Endothelial cell (in vitro differentiated cells): ENCODE measurements around the gene MYH1. TPM values are rescaled to one million over a fixed set of nuclear protein-coding genes. Genes with fewer than 3 reads are reported as not detected.
"Not testable (repeated sequence)": the region's sequence is repeated elsewhere in the genome, so short reads cannot be mapped to it uniquely, and the experiment has no call there.

Experiments
- DNase-seq: peaks from one replicate; pipeline ENCODE4 v3.0.0; 2021; ENCODE audit warnings: low spot score
- H3K27ac Mint-ChIP-seq: one replicate; pipeline ENCODE4 v1.8.0; 2021; ENCODE audit warnings: mixed read lengths, inconsistent platforms; ENCODE audit not compliant: unreplicated experiment
- H3K27me3 Mint-ChIP-seq: one replicate; pipeline ENCODE4 v1.8.0; 2021; ENCODE audit warnings: mild to moderate bottlenecking, moderate library complexity, mixed read lengths, inconsistent platforms; ENCODE audit not compliant: unreplicated experiment
- H3K36me3 Mint-ChIP-seq: one replicate; pipeline ENCODE4 v1.8.0; 2021; ENCODE audit warnings: mild to moderate bottlenecking, low read depth, mixed read lengths, inconsistent platforms; ENCODE audit not compliant: unreplicated experiment
- H3K4me1 Mint-ChIP-seq: one replicate; pipeline ENCODE4 v1.8.0; 2021; ENCODE audit warnings: mild to moderate bottlenecking, mixed read lengths, inconsistent platforms; ENCODE audit not compliant: unreplicated experiment
- H3K4me3 Mint-ChIP-seq: one replicate; pipeline ENCODE4 v1.8.0; 2021; ENCODE audit warnings: mild to moderate bottlenecking, mixed read lengths, inconsistent platforms; ENCODE audit not compliant: unreplicated experiment
- H3K9me3 Mint-ChIP-seq: one replicate; pipeline ENCODE4 v1.8.0; 2021; ENCODE audit warnings: mixed read lengths, inconsistent platforms; ENCODE audit not compliant: unreplicated experiment
- CTCF ChIP-seq: fragments of 200-600 bp; sonication (generic); IDR thresholded peaks from one replicate; pipeline ENCODE4 v1.5.0; 2021; ENCODE audit warnings: antibody characterized with exemption; ENCODE audit not compliant: unreplicated experiment
- total RNA-seq: library from RNA; stranded (reverse); fragmentation: NEBNext Ultra II Directional; extraction: Animal tissue kit (Norgen Biotek cat#: 25700); gene quantifications from one replicate; pipeline ENCODE4 v1.2.1, GENCODE V29; 2021; ENCODE audit not compliant: unreplicated experiment

Gene MYH1
- total RNA-seq, 1 donor from 2014 or later: not detected

- Mint-ChIP-seq H3K9me3 (no peaks in the 10 kb centered on the region), H3K4me3 (no peak overlapping the region), H3K4me1 (no peaks in the 10 kb centered on the region), H3K36me3 (no peaks in the 10 kb centered on the region), H3K27me3 (peaks cover 5% of the 10 kb centered on the region), H3K27ac (no peak overlapping the region)
- no peak for DNase-seq
- TF ChIP-seq CTCF: no peak
Measured at GRCh38 chr17:10556301-10557005, 38.1 kb upstream of the MYH1 start.

- Mint-ChIP-seq H3K27me3 (peaks cover 5% of the 10 kb centered on the region), H3K4me1 (peaks cover 10% of the 10 kb centered on the region), H3K36me3 (no peaks in the 10 kb centered on the region), H3K4me3 (no peak overlapping the region), H3K27ac (peak overlapping the region; percentile 3), H3K9me3 (no peaks in the 10 kb centered on the region)
- TF ChIP-seq CTCF: no peak
- DNase-seq: no peak
Measured at GRCh38 chr17:10550014-10550413, 31.7 kb upstream of the MYH1 start.

DNA sequence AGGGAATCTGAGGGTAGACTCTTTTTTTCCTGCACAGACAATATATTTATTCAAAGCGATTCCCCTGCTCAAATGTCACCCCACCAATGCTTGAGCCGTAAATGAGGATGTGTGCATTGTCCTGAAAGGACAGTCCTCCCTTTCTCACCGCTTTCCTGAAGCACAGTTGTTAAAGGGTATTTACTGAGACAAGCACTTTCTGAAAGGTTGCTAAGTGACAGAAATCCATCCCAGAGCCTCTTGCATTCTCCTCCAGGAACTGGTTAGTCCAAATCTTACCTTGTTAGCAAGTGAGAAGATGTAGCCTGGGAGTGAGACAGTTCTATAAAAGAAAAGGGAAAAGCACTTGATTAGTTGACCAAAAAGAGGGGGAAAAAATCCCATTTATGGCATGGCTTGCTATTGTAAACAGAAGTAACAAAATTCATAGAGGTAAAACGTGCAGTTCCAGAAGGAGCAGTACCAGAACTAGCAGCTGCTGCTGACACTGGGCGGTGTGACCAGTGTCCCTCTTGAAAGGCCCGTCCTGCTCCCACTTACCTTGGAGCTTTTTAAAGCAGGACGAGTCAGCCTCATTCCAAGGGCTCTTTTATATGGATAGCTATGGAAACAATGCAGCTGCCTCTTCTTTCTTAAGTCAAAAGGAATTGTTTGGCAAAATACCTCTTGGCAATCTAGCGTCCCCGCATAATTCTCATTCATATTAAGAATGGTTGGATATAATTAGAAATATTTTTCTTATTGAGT lies 30.9 kb upstream of the MYH1 start, which contains the start of gene MYH2:
Gene MYH2, minus strand, starts transcription at position 563 of the 747 bp plus-strand sequence. CDS start 1,738 bp downstream, outside the sequence.
- DNase-seq: no peak
- no peaks in the 10 kb centered on the region for H3K9me3 Mint-ChIP-seq
- H3K27ac Mint-ChIP-seq: peak within 1 kb of the TSS; percentile 3

DNA sequence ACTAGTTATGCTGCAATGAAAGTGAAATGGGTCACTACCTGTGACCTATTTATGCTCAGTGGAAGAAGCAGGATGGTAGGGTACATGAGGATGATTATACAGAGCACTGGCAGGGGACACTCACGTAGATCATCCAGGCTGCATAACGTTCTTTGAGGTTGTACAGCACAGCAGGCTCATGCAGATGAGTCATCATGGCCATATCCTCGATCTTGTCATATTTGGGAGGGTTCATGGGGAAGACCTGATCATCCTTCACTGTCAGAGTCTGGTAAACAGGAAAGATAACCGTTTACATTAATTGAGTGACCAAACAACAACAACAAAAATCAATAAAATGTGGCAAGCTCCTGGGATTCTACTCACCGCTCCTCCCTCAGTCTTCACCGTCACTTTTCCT lies 29.0 kb upstream of the MYH1 start:
- no peak for DNase-seq
- H3K27ac Mint-ChIP-seq: no peak overlapping the region
- H3K4me1 Mint-ChIP-seq: peaks cover 10% of the 10 kb centered on the region
- no peaks in the 10 kb centered on the region for H3K36me3 Mint-ChIP-seq
- no peak overlapping the region for H3K4me3 Mint-ChIP-seq
- no peaks in the 10 kb centered on the region for H3K9me3 Mint-ChIP-seq
- no peaks in the 10 kb centered on the region for H3K27me3 Mint-ChIP-seq
- TF ChIP-seq CTCF: no peak

More for the DNA sequence above, 30.9 kb upstream of the MYH1 start, which contains the start of gene MYH2:
- H3K36me3 Mint-ChIP-seq: no peaks in the 10 kb centered on the region
- H3K4me1 Mint-ChIP-seq: peaks cover 10% of the 10 kb centered on the region
- H3K27me3 Mint-ChIP-seq: peaks cover 5% of the 10 kb centered on the region
- no peak for TF ChIP-seq CTCF
- no peak within 1 kb of the TSS for H3K4me3 Mint-ChIP-seq

GRCh38 chr17:10543486-10543885 lies 25.1 kb upstream of the MYH1 start:
- not testable (repeated sequence) for H3K9me3 Mint-ChIP-seq, H3K4me3 Mint-ChIP-seq, DNase-seq, H3K27ac Mint-ChIP-seq, H3K4me1 Mint-ChIP-seq, H3K27me3 Mint-ChIP-seq
- peaks cover 12% of the 10 kb centered on the region for H3K36me3 Mint-ChIP-seq

GRCh38 chr17:10541179-10541578 lies 22.8 kb upstream of the MYH1 start:
- not testable (repeated sequence) for H3K27ac Mint-ChIP-seq, H3K4me1 Mint-ChIP-seq, DNase-seq, H3K9me3 Mint-ChIP-seq, H3K4me3 Mint-ChIP-seq, H3K27me3 Mint-ChIP-seq
- H3K36me3 Mint-ChIP-seq: peaks cover 12% of the 10 kb centered on the region
